Activated CD4-positive, alpha-beta T cell treated with anti-CD3 and anti-CD28 coated beads, Interleukin-2, amount 50 U/mL, for 4 hours (primary cell): Measurements from ENCODE around the gene FBLN1.

Experiments
- DNase-seq, 2 experiments: peaks; one replicate each; pipeline ENCODE4 v3.0.0-alpha.2; 2020

The FBLN1 gene

DNA sequence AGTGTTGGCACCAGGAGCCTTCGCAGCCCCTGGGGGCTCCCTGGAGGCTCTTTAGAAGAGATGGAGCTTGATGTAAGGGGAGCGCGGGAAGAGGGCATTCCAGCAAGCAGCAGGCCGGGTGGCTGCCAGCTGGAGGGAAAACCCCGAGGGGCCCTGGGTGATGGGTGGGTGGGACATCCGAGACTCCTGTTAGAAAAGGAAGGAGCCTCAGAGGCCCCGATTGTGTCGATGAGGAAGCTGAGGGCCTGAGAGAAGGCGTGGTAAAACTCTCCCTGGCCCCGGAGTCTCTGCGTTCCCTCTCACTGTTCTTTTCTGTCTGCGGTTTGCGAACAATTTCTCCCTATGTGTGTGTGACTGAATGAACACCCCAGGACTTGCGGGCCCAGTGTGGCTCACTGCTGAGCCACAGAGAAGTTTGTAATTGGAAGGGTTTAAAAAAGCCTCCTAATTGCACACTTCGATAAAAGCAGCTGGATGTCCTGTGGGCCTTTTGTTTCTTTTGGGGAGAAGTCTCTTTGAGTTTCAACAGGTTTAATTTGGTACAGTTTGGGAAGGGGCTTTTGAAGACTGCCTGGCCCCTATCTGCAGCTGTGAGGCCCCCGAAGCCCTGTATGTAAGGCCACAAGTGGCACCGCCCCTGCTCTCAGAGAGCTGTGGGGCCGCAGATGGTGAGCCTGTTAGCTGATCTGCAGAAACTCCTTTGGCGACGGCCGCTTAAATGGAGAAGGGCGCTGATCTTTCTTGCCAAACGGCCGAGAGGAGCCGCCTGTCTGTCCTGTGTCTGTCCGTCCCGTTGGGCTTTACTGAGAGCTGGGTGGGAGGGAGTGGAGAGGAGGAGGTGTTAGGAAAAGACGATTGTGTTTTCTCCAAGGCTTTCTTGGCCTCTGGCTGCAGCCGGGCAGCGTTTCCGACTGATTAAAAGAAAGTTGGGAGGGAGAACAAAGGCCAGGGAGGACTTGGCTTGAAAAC is 2.0 kb downstream of the FBLN1 start:
- no peak for DNase-seq

DNA sequence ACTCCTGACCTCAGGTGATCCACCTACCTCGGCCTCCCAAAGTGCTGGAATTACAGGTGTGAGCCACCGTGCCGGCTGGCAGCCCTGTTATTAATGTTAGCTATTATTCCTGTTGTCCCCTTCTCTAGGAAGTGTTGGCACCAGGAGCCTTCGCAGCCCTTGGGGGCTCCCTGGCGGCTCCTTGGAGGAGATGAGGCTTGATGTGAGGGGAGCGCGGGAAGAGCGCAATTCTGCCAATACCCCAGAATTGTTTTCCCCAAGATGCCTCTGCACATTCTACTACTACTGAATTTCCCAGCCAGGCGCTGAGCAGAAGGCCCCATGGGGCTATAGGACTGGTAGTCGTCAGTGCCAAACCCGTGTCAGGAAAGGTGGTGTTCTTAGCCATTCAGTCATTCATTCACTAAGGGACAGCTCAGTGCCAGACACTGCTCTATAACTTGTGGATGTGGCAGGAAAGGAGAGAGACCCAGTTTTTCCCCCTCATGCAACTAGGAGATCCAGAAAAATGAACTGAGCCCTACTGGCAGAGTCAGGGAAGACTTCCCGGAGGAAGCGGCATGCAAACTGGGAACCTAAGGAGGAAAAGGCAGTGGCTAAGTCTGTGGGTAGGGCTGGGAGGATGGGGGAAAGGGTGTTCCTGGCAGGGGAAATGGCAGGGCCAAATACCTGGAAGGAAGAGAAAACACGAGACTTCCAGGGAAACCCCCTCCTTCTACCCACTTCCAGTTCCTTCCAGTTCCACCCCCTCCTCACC is 3.5 kb downstream of the FBLN1 start:
- DNase-seq: no peak

DNA sequence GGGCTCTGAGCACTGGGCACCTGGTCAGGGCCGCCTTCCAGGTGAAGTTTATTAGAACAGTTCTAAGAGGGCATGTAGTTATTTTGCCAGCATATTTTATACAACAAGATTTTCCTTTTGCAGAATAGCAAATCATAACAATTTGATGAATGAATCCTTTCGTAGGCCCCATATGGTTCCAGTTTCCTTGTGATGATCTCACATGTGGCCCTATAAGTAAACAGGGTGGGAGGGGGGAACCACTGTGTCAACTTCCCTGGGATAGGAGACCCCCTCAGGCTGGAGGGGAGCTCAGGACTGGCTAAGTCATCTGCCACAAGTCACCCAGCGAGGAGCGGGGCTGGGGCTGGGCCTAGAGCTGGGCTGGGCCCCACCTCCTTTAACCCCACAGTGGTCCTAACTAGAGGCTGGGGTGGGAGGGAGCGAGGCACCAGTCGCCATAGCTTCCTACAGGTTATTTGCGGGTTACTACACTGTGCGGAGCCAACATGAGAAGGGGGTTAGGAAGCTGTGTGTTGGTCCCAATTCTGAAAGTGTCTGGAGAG is 4.2 kb downstream of the FBLN1 start:
- DNase-seq: no peak

DNA sequence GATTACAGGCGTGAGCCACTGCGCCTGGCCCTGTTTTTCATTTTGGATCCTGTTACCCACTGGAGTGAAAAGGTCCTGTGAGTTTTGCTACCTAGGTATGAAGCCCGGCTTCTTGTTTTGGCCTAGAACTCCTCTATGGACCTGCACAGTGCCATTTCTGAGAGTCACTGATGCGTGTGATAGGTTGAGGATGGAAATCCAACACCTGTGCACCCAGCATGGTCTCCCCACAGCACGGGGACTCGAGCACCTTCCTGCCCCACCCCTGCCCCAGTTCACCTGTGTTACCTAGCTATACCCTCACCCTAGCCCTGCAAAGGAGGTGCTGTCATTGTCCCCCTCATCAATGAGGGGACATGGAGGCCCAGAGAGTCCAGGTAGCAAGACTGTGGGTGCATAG is 5.1 kb downstream of the FBLN1 start:
- no peak for DNase-seq

DNA sequence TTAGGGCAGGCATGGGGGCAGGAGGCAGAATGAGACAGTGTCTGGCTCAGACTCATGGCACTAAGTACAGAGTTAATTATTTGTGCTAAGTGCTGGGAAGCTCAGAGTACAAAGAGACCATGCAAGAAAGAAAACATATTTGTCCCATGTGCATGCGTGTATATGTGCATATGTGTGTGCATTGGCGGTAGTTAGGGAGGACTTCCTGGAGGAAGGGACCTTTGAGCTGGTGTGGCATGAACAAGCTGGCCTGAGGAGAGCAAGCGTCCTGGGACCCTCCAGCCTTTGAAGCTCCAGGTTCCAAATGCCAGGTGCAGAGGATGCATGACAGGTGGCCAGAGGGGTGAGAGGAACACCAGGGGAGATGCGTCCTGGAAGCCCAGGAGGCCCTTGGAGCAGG is 6.1 kb downstream of the FBLN1 start:
- DNase-seq: no peak

DNA sequence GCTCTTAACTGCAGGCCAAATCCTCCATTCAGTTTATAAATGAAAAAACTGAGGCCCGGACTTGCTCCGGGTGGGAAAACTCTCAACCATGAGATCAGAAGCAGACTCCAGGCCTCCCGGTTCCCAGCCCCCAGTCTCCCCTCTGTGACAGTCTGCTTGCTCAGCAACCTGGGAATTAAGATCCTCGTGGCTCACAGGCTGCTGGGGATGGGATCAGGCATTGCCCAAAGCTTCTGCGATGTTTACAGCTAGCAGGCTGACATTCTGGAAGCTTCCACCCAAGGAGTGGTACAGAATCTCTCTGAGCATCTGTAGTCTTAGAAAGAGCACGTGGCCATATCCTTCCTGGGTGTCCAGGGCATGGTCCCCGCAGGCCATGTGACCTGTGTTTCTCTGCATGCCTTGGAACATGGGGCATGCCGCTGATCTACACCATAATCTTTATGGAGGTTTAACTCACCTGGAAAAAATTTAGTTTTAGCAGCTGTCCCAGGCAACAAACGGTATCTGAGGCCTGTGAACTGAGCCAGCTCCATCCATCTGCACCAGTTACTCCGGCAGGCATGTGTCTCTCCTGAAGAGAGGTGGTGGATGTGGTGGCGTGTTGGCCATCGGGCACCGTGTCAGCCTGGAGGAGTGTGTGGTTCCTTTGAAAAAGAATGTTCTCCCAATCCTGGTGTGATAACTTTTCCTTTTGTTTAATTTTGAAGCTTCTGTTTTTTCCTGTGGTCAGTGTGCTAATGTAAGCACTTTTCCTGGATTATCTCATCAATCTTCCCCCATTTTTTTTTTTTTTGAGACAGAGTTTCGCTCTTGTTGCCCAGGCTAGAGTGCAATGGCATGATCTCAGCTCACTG is 7.9 kb downstream of the FBLN1 start:
- no peak for DNase-seq

DNA sequence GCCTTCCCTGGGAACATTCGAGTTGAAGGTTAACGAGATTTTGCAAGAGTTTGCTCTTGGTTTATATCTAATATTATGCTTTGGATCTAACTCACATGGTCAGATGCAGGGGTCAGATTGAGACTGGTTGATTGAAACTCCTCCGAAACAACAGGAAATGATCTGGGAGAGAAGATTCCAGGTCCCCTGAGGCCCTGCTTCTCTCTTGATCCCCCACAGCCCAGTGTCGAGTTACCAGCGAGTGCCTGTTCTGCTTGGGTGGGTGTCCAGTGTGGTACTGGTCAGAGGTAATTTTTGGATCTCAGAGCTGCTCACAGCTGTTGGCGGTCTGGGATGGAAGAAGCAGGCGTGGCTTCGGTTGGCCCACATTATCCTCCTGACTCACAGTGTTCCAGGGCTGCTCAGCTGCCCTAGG is 9.2 kb downstream of the FBLN1 start:
- no peak for DNase-seq

DNA sequence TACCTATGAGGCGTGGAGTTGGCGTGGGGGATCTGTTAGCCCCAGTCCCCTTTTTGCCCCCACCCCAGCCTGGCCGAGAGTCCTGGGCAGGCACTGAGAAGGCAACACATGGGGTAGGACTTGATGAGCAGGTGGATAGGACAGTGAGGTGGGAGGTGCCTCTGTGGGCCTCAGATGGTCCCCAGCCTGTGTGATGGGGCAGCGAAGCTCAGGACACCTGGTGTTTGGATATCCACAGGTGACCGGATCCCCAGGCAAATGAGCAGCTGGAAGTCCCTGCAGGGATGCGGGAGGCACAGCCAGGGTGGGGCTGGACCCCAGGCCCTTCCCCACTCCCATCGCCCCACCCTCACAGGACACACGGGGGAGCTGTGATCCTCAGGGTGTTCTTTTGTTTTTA is 9.7 kb downstream of the FBLN1 start:
- DNase-seq: no peak

DNA sequence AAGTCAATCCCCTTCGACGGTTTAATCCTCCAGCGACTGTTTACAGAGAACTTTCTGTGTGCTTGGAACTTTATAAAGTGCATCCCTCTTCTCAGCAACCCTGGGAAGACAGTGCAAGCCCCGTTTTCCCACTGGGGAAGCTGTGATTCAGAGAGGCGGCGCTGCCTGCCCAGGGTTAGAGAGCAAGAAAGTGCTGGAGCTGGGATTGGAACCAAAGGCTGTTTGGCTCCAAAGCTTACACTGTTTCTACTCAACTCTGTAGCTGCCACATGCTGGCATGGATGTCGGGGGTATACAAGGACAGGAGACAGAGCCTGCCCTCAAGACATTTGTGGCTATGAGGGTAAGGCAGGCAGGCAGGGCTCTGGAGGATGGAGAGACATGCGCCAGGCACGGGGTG is 13.0 kb downstream of the FBLN1 start:
- no peak for DNase-seq

DNA sequence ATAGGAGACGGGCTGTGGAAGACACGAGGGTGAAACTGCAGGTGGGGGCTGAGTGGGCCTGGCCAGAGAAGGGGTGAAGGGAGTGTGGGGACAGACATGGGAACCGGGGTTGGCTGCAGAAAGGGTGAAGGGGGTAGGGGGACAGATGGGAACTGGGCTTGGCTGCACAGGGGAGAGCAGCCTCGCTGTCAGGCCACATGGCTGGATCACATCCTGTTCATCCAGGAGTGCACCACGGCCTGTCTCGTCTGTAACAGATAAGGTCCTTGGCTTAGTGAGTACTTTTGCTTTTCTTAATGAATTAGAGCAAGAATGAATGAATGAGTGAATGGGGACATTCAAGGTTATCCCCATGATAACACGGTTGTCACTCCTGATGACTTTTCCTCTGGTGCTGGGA is 13.5 kb downstream of the FBLN1 start:
- DNase-seq: no peak

DNA sequence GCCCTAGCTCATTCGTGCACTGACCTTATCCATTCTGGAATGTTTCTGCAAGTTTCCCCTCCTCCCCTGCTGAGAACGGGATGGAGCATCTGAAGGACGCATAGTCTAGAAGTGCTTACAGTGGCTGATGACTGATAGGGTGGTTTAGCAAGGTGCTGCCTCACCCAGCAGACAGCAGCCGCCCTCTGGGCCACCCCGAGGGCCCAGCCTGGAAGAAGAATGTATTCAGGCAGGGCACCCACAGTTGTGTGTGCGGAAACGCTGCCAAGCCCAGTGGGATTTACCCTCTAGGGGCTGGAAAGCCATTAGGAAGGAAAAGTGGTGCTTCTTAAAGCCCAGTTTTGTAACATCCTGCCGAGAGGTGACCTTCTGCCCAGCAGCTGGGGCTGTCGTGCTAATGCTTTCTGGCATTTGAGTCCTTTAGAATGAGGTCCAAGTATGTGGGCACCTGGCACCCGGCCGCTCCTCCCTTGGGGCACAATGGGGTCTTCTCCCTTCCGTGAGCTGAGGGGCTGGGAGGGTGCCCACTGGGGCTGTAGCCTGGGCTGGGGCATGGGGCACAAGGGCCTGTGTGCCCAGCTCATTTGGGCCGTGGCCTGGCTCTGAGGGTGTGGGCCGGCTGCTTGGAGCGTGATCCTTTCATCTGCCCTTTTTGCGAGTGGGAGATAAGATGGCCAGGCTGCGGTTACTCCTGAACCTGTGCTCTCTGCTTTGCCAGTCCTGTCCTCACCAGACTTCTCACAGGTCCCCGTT is 14.4 kb downstream of the FBLN1 start:
- DNase-seq: no peak

DNA sequence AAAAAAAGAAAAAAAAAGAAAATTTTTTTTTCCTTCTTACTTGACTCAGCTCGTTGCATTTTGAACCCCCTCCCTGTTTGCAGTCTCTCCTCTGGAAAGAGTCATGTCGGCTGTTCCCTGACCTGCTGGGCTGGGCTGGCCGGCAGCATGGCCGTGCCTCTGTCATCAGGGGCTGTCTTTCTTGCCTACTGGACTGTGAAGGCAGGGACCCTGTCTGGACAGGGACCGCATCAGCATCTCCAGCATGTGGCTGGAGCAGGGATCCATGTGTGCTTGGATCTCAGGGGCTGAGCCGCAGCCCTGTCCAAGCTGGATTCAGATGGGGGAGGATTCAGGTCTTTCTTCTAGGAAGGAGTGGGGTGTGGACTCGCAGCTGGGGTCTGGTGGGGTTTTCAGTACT is 15.5 kb downstream of the FBLN1 start:
- no peak for DNase-seq

DNA sequence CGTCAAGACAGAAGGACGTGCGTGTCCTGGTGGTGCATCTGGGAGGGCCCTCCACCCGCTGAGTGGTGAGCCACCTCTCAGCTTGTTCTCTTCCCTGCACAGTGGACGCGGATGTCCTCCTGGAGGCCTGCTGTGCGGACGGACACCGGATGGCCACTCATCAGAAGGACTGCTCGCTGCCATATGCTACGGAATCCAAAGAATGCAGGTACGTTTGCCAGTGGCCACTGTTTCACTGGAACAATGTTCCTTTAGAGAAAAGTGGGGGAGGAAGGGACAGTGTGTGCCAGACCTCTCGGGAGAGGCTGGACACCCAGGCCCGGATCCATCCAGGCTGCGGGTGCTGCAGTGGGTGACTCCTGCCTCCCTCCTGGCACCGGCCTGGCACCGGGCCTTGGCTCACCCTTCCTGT is 15.9 kb downstream of the FBLN1 start:
- no peak for DNase-seq

DNA sequence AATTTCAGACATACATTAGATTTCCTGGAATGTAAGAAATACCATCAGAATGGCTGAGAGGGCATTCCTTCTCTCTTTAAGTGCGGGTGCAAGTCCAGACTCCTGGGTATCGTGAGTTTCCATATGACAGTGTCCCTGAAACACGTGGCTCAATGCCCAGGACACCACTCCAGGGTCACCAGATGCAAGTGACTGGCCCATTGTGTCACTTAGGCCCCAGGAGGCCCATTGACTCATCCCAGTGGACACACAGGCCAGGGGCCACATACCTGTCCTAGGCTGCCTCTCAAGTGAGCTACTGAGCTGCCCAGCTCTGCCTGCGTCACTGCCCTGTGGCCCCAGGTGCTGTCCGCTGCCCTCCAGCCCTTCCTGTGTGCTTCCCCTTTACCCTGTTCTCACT is 18.5 kb downstream of the FBLN1 start:
- no peak for DNase-seq

DNA sequence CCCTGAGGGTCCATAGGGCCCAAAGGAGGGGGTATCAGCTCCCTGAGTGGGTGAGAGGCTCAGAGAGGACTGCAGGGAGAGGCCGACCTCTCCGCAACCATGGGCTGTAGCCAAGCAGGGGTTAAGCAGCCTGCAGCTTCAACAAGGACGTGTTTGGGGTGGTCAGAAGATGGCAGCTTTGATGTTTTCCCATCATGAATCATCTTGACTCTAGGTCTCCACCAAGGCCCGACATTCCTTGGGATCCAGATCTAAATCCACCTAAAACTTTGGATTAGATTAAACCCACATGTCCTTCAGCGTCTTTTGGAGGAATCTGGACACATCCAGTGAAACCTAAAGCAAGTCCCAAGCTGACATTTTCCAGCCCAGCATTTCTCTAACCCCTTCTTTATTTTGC is 19.8 kb downstream of the FBLN1 start:
- no peak for DNase-seq

DNA sequence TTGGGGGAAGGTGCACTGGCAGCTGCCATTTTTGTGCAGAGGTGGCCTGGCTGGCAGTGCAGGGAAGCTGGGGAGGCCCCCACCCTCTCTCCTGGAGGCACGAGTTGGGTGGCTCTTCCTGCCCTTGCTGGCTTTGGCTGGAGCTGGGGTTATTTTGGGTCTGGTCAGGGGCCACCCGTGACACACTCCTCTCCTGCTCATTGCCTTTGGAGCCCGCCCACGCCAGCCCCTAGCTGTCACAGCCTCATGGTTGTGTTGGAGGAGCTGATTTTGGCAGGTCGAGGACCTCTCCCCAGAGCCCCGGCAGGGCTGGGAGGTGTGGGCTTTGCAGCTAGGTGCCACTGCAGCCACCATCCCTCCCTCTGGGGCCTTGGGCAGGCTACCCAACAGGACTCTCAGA is 21.5 kb downstream of the FBLN1 start:
- no peak for DNase-seq

DNA sequence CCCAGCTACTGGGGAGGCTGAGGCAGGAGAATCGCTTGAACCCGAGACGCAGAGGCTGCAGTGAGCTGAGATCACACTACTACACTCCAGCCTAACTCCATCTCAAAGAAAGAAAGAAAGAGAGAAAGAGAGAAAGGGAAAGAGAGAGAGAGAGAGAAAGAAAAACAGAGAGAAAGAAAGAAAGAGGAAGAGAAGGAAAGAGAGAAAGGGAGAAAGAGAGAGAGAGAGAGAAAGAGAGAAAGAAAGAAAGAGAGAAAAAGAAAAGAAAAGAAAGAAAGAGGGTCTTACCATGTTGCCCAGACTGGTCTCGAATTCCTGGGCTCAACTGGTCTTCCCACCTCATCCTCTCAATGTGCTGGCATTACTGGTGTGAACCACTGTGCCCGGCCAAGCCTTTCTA is 22.3 kb downstream of the FBLN1 start:
- no peak for DNase-seq

DNA sequence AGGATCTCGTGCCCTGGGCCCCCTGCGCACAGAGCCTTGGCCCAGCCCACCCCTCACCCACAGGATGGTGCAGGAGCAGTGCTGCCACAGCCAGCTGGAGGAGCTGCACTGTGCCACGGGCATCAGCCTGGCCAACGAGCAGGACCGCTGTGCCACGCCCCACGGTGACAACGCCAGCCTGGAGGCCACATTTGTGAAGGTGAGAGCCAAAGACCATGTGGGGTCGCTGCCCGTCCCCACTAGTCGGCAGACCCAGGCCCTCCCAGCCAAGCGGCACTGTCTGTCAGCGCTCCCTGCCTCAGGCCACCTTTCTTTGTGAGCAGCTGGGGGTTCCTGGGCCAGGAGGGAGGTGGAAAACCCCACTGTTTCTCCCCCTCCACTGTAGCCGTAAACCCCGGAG is 22.8 kb downstream of the FBLN1 start:
- DNase-seq: no peak

DNA sequence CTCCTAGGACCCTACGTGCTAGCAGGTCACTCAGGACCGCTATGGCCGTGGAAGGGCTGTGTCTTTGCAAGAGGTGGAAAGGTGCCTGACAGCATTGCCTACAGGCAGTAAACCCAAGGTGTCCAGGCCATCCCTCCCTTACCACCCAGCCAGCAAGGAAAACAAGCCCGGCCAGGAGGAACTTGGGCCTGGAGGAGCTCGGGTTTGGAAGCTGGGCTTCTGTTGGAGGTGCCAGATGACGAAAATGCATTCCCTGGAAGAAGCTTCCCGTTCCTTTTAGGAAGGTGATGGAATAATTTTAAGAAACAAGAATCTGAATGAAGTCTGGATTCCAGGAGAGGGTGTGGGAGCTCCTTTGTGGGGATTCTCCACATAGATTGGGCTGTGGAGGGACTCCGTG is 23.6 kb downstream of the FBLN1 start:
- DNase-seq: no peak

DNA sequence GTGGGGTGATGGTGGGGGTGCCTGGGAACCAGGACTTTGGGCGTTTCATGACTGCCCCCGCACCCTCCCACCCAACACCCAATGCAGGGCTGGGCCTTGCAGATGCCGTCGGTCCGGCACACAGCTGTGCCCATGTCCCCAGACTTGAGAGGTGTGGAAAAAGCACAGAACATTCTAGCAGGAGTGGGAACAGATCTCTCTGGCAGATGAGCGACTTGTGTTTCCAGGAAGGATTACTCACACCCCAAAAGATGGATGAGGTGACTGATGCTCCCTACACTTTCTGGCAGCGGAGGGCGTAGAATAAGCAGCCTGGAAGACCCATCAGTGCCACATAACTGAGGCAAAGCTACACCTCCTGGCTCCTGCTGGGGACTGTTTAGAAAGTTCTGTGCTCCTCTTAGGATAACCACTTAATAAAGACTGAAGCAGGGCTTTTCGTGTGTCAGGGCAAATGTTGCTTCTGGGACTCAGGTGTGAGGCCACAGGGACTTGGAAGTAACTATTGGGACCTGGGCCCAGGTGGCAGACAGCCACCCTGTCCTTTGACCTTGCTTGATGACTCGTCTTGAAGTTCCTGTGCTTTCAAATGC is 24.2 kb downstream of the FBLN1 start:
- DNase-seq: no peak

DNA sequence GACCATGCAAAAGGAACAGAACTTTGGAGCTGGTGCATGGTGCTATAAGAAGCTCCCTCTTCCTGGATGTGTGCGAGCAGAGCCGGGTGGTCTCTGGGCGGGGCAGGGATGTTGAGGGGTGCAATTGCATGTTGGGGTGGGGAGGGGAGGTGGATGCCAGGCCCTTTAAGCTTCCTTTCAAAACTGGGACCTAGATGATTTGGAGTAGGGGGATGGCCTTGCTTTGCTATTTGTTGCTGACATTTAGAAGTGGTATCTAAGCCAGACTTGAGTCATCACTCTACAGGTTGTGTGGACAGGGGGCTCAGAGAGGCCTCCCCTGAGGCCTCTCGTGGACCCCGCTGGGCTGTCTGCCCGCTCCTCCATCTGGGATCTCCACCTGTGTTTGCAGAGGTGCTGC is 24.8 kb downstream of the FBLN1 start:
- no peak for DNase-seq

DNA sequence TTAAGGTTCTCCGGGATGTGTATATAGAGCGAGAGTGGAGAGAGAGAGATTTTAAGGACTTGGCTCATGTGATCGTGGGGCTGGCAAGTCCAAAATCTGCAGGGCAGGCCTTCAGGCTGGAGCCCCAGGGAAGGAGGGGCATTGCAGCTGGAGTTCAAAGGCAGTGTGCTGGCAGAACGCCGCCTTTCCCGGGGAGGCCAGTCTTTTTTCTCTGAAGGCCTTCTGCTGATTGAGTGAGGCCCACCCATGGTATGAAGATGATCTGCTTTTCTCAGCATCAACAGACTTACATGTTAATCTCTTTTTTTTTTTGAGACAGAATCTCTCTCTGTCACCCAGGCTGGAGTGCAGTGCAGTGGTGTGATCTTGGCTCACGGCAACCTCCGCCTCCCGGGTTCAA is 25.4 kb downstream of the FBLN1 start:
- no peak for DNase-seq
